Prostate gland (tissue), 2 donors: ENCODE results near the gene CAPN15. TPM values are rescaled to one million over a fixed set of nuclear protein-coding genes. Genes with fewer than 3 reads are reported as not detected.
A peak's percentile ranks its signal among the peaks of the same experiment; 100 is the strongest.

Experiments
- DNase-seq: peaks from one replicate; pipeline ENCODE4 v3.0.0-alpha.2; 2019; ENCODE audit warnings: low spot score
- H3K27ac ChIP-seq, 2 donors: fragments of 200-600 bp; sonication (generic); 2 replicates each; pipeline ENCODE4 v1.5.1; 2017 to 2019
- H3K27me3 ChIP-seq: fragments of 200-600 bp; sonication (generic); replicated peaks from 2 replicates; pipeline ENCODE4 v1.5.1; 2019; ENCODE audit not compliant: insufficient read depth
- H3K36me3 ChIP-seq, 2 donors: fragments of 200-600 bp; sonication (generic); 1 replicate in 1 of 2; 2 replicates in 1 of 2; pipeline versions ENCODE4 v1.5.1 to v1.8.1; 2017 to 2019
- H3K4me1 ChIP-seq: fragments of 200-600 bp; sonication (generic); replicated peaks from 2 replicates; pipeline ENCODE4 v1.5.1; 2019
- H3K4me3 ChIP-seq, 2 donors: fragments of 200-600 bp; sonication (generic); 2 replicates each; pipeline ENCODE4 v1.5.1; 2017 to 2019
- H3K9me3 ChIP-seq: fragments of 200-600 bp; sonication (generic); 2 replicates; pipeline ENCODE4 v1.5.1; 2017
- CTCF ChIP-seq, 4 experiments: fragments of 200-600 bp in 2 of 4; fragments of 450-650 bp in 2 of 4; sonication (generic) in 2 of 4; IDR thresholded peaks; 1 replicate in 3 of 4; 2 replicates in 1 of 4; pipeline ENCODE4 v1.5.1; 2016 to 2019; ENCODE audit warnings: antibody characterized with exemption in 4 of 4, mild to moderate bottlenecking in 2 of 4, moderate library complexity in 2 of 4
- POLR2A ChIP-seq: fragments of 450-650 bp; IDR thresholded peaks from one replicate; pipeline ENCODE4 v1.6.1; 2016; ENCODE audit warnings: antibody characterized with exemption, mild to moderate bottlenecking
- POLR2AphosphoS5 ChIP-seq: sonication (generic); formaldehyde crosslinking; IDR thresholded peaks from one replicate; pipeline ENCODE4 v1.6.1; 2017; ENCODE audit warnings: antibody characterized with exemption
- WGBS: methylation state at CpG from one replicate; pipeline ENCODE4 v1.1.5; 2018; 5-methylcytosine and 5-hydroxymethylcytosine counted together
- intact Hi-C: fragments of 100-400 bp; cut with DNase I; formaldehyde crosslinking; loops from one replicate; pipeline ENCODE4 v1.14.2; 2022
- total RNA-seq, 2 donors: library from RNA; depleted of rRNA; stranded (reverse); fragments of >200 nt; gene quantifications; one replicate each; pipeline ENCODE4 v1.1.0, GENCODE V29; 2016

The CAPN15 gene
- total RNA-seq, 2 donors from 2014 or later = 59.7 to 80.7 TPM

GRCh38 chr16:582218-582613 lies 54.7 kb downstream of the CAPN15 start:
- Histone ChIP-seq H3K36me3 (no peaks in the 10 kb centered on the region), H3K27me3 (no peaks in the 10 kb centered on the region), H3K27ac (no peak overlapping the region), H3K4me3 (no peak overlapping the region), H3K9me3 (no peaks in the 10 kb centered on the region), H3K4me1 (no peaks in the 10 kb centered on the region)
- intact Hi-C loops = no loop called here
- no peak for TF ChIP-seq POLR2A
- TF ChIP-seq CTCF (IDR thresholded peaks at IDR 0.05) = no peak
- no peak for TF ChIP-seq POLR2AphosphoS5
- no peak for DNase-seq
- WGBS = 87% methylated on average over 17 of the region's 18 CpGs

- WGBS = 88% methylated on average over 18 of the region's 21 CpGs
- Histone ChIP-seq H3K36me3 (no peaks in the 10 kb centered on the region), H3K4me1 (no peaks in the 10 kb centered on the region), H3K27me3 (no peaks in the 10 kb centered on the region), H3K9me3 (no peaks in the 10 kb centered on the region), H3K4me3 (no peak overlapping the region), H3K27ac (no peak overlapping the region)
- DNase-seq = no peak
- intact Hi-C loops = no loop called here
- TF ChIP-seq CTCF (IDR thresholded peaks at IDR 0.05) = no peak
- TF ChIP-seq POLR2AphosphoS5 = no peak
These were observed 55.3 kb downstream of the CAPN15 start for GRCh38 chr16:582614-583331.

DNA sequence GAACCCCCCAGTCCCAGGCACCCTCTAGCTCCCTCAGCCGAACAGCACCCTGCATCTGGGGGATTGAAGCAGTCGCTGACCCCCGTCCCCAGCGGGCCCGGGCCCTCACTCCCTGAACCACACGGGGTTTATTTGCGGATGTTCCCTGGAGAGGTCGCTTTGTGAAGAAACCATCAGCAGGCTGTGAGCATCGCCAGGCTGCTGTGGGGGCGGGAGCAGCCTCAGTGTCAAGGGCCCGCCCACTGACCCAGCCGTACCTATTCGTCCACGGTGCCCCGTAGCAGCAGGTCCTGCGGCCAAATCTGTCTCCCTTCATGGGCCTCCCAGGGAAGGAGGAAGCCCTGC lies 55.9 kb downstream of the CAPN15 start:
- no peak overlapping the region for H3K27ac ChIP-seq
- H3K9me3 ChIP-seq = no peaks in the 10 kb centered on the region
- TF ChIP-seq POLR2AphosphoS5 (no peak), CTCF (IDR thresholded peaks at IDR 0.05) (no peak), POLR2A (no peak)
- H3K27me3 ChIP-seq = no peaks in the 10 kb centered on the region
- DNase-seq = no peak
- intact Hi-C loops = no loop called here
- 64% methylated on average over 16 of the region's 16 CpGs for WGBS
- H3K36me3 ChIP-seq = no peaks in the 10 kb centered on the region
- no peak overlapping the region for H3K4me3 ChIP-seq
- H3K4me1 ChIP-seq = no peaks in the 10 kb centered on the region

DNA sequence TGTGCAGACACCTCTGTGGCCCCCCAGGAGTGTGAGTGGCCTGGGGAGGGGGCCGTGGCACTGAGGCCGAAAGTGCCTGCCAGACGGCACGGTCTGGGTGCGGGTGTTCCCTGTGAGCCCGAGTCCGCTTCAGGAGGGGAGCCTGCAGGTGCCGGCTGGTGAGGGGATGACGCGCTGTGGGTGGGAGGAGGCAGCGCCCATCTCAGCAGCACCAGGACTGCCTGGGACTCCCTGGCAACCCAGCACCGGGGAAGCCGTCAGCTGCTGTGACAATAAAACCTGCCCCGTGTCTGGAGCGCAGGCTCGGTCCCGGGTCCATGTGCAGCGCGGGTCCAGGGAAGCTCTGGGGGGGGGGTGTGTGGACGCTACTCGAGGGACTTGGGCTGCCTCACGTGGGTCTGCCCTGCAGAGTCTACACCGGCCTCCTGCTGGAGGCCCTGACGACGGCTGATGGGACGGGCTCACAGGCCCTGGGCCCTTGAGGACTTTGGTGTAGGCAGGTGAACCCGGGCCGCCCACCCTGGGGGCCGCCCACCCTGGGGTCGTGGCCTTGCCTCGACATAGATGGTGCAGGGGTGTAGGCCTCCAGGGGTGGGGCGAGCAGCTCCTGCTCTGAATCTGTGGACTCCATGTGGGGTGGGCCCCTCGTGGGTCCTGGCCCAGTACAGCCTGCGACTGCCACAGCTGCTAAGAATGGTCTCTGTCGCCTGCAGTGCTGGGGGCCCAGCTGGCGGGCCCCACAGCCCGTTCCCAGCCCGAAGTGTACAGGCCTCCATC lies 56.5 kb downstream of the CAPN15 start:
- no peak overlapping the region for H3K27ac ChIP-seq
- TF ChIP-seq POLR2AphosphoS5 (no peak), CTCF (IDR thresholded peaks at IDR 0.05) (no peak), POLR2A (no peak)
- no peaks in the 10 kb centered on the region for H3K27me3 ChIP-seq
- no peaks in the 10 kb centered on the region for H3K9me3 ChIP-seq
- H3K36me3 ChIP-seq = no peaks in the 10 kb centered on the region
- no peak overlapping the region for H3K4me3 ChIP-seq
- H3K4me1 ChIP-seq = no peaks in the 10 kb centered on the region
- intact Hi-C loops = no loop called here
- DNase-seq = no peak
- WGBS = 48% methylated on average over 33 of the region's 38 CpGs

- H3K4me1 ChIP-seq = no peaks in the 10 kb centered on the region
- no peak overlapping the region for H3K4me3 ChIP-seq
- TF ChIP-seq CTCF (IDR thresholded peaks at IDR 0.05) = peak in 1 of 4 experiments; percentile 13
- TF ChIP-seq POLR2AphosphoS5 = no peak
- intact Hi-C loops = no loop called here
- H3K27me3 ChIP-seq = no peaks in the 10 kb centered on the region
- no peaks in the 10 kb centered on the region for H3K36me3 ChIP-seq
- WGBS = 8% methylated on average over 6 of the region's 10 CpGs
- H3K27ac ChIP-seq = no peak overlapping the region
- DNase-seq = no peak
- no peaks in the 10 kb centered on the region for H3K9me3 ChIP-seq
These were observed 57.8 kb downstream of the CAPN15 start for GRCh38 chr16:585351-585750.
